Epidermal melanocyte (primary cell): Measurements from ENCODE around the gene DOK1.

Experiments
- DNase-seq: peaks from one replicate; pipeline ENCODE4 v3.0.0; 2011; ENCODE audit warnings: low spot score; ENCODE audit not compliant: insufficient read length

DOK1 gene

GRCh38 chr2:74597410-74597809 is 42.9 kb downstream of the DOK1 start:
- DNase-seq, result no peak

GRCh38 chr2:74599676-74600075 is 45.2 kb downstream of the DOK1 start:
- no peak for DNase-seq

- DNase-seq, result no peak
These were observed 48.2 kb downstream of the DOK1 start for GRCh38 chr2:74602586-74603281.

GRCh38 chr2:74603282-74604000 is 48.9 kb downstream of the DOK1 start:
- no peak for DNase-seq

- DNase-seq, result no peak
These were observed 52.4 kb downstream of the DOK1 start for GRCh38 chr2:74606927-74607326.
